T-cell (primary cell): ENCODE data around the gene GTSF1L. TPM values are rescaled to one million over a fixed set of nuclear protein-coding genes. Genes with fewer than 3 reads are reported as not detected.

Experiments
- ATAC-seq, 4 experiments: fragments of 200-7000 bp in 3 of 4; fragments of 150-1000 bp in 1 of 4; cut with Tn5 transposase; replicated peaks in 1 of 4; 1 replicate in 3 of 4; 2 replicates in 1 of 4; pipeline ENCODE4 v1.10.0; 2021; ENCODE audit warnings: moderate library complexity in 3 of 4, mild to moderate bottlenecking in 2 of 4, moderate number of reproducible peaks in 1 of 4
- CTCF ChIA-PET, 2 donors: fragments of 300-600 bp; sonication (Branson Sonifier 250); formaldehyde crosslinking; loops; one replicate each; lab custom pipeline; 2022; ENCODE audit warnings: antibody characterized with exemption in 2 of 2; lab: Charles Lee
- POLR2A ChIA-PET, 2 donors: fragments of 300-600 bp; sonication (Branson Sonifier 250); formaldehyde crosslinking; loops; one replicate each; lab custom pipeline; 2022; ENCODE audit warnings: antibody characterized with exemption in 2 of 2; lab: Charles Lee
- DNase-seq, 35 experiments: peaks; one replicate each; pipeline versions ENCODE4 v3.0.0 to v3.0.0-alpha.2; 2013 to 2023
- H3K27ac ChIP-seq: one replicate; pipeline ENCODE4 v1.5.1; 2013; ENCODE audit warnings: low read length
- H3K27me3 ChIP-seq, 2 experiments: replicated peaks in 1 of 2; 1 replicate in 1 of 2; 2 replicates in 1 of 2; pipeline versions ENCODE4 v1.6.1 to v1.7.0; 2013; ENCODE audit warnings: low read length in 1 of 2, mixed read lengths in 1 of 2; ENCODE audit not compliant: control insufficient read depth in 2 of 2, insufficient read depth in 2 of 2; ENCODE audit errors: extremely low read depth in 1 of 2
- H3K36me3 ChIP-seq, 2 donors: 1 replicate in 1 of 2; 2 replicates in 1 of 2; pipeline versions ENCODE4 v1.6.1 to v1.7.0; 2013; ENCODE audit warnings: low read length in 1 of 2; ENCODE audit not compliant: control insufficient read depth in 2 of 2, insufficient read depth in 1 of 2; ENCODE audit errors: extremely low read depth in 1 of 2
- H3K4me1 ChIP-seq, 2 experiments: 1 replicate in 1 of 2; 2 replicates in 1 of 2; pipeline versions ENCODE4 v1.6.1 to v1.7.0; 2013; ENCODE audit warnings: low read length in 2 of 2, mixed read lengths in 1 of 2; ENCODE audit not compliant: insufficient read depth in 2 of 2, control insufficient read depth in 1 of 2; ENCODE audit errors: extremely low read depth in 1 of 2
- H3K4me3 ChIP-seq, 2 donors: 1 replicate in 1 of 2; 2 replicates in 1 of 2; pipeline versions ENCODE4 v1.5.1 to v1.7.0; 2013; ENCODE audit warnings: mild to moderate bottlenecking in 2 of 2, low read length in 1 of 2, moderate library complexity in 1 of 2; ENCODE audit not compliant: control insufficient read depth in 1 of 2; ENCODE audit errors: extremely low read depth in 1 of 2
- H3K9me3 ChIP-seq: 2 replicates; pipeline ENCODE4 v1.7.0; 2013
- H3K27ac Mint-ChIP-seq, 2 donors: one replicate each; pipeline ENCODE4 v1.8.0; 2020 to 2021; ENCODE audit warnings: mild to moderate bottlenecking in 2 of 2, mixed read lengths in 2 of 2
- H3K27me3 Mint-ChIP-seq, 2 donors: one replicate each; pipeline ENCODE4 v1.8.0; 2021 to 2022; ENCODE audit warnings: mixed read lengths in 2 of 2
- H3K36me3 Mint-ChIP-seq: one replicate; pipeline ENCODE4 v1.8.0; 2021; ENCODE audit warnings: mixed read lengths
- H3K4me1 Mint-ChIP-seq, 3 donors: one replicate each; pipeline ENCODE4 v1.8.0; 2020 to 2022; ENCODE audit warnings: mixed read lengths in 3 of 3, mild to moderate bottlenecking in 1 of 3
- H3K4me3 Mint-ChIP-seq, 3 donors: one replicate each; pipeline ENCODE4 v1.8.0; 2020 to 2022; ENCODE audit warnings: mild to moderate bottlenecking in 3 of 3, mixed read lengths in 3 of 3, moderate library complexity in 3 of 3
- H3K9me3 Mint-ChIP-seq, 3 donors: one replicate each; pipeline ENCODE4 v1.8.0; 2020 to 2022; ENCODE audit warnings: mixed read lengths in 3 of 3
- WGBS: methylation state at CpG from one replicate; pipeline ENCODE4 v1.1.5; 2013; ENCODE audit warnings: missing lambda C conversion rate; ENCODE audit not compliant: insufficient coverage; 5-methylcytosine and 5-hydroxymethylcytosine counted together
- total RNA-seq, 35 experiments: library from RNA in 6 of 35; stranded (reverse) in 6 of 35; fragments of 120-200 nt in 1 of 35; gene quantifications; one replicate each; pipeline versions ENCODE4 v1.2.1 to v1.2.4 and lab custom pipeline; 2013 to 2026

GTSF1L gene
- total RNA-seq, 5 donors from 2014 or later (not counting 1 experiment from before 2014, with no cell fraction given): 0.30 to 0.63 (median 0.53) TPM; not detected in 2

DNA sequence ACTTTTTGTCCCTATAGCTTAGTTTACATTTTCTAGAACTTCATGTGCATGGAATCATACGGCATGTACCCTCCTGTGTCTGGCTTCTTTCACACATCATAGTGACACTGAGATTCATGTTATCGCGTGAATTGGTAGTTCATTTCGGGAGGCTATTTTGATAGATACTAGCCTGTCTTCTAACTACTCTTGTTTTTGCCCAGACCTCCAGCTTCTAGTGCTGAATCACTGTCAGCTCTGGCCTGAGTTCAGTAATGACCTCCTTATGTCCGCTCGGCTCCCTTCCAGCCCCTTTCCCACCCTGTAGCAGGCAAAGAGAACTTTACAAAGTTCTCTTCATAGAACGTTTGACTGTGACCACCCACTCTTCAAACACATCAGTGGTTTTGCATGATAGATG lies 45.8 kb downstream of the GTSF1L start:
- no peaks in the 10 kb centered on the region for H3K36me3 Mint-ChIP-seq
- CTCF ChIA-PET: interaction anchor here in 1 of 2 donors (0.6 kb wide), 2 partner anchors 10 to 1578 kb away, joined by 3 to 4 read pairs; no protein-coding TSS in a partner anchor
- no peak overlapping the region for H3K27ac ChIP-seq
- POLR2A ChIA-PET: no interaction called here
- ATAC-seq (no peak), DNase-seq (no peak)
- no peaks in the 10 kb centered on the region for H3K27me3 ChIP-seq
- no peaks in the 10 kb centered on the region for H3K9me3 ChIP-seq
- 96% methylated on average over 4 of the region's 7 CpGs for WGBS
- peaks cover 0 to 5% of the 10 kb centered on the region in 2 experiments for H3K4me1 ChIP-seq
- no peak overlapping the region for H3K4me3 ChIP-seq
- no peaks in the 10 kb centered on the region for H3K36me3 ChIP-seq
- H3K4me1 Mint-ChIP-seq: peaks cover 0 to 6% (median 2%) of the 10 kb centered on the region in 3 donors
- no peak overlapping the region for H3K4me3 Mint-ChIP-seq
- H3K27me3 Mint-ChIP-seq: peaks cover 0 to 3% of the 10 kb centered on the region in 2 donors
- H3K9me3 Mint-ChIP-seq: no peaks in the 10 kb centered on the region
- H3K27ac Mint-ChIP-seq: no peak overlapping the region

DNA sequence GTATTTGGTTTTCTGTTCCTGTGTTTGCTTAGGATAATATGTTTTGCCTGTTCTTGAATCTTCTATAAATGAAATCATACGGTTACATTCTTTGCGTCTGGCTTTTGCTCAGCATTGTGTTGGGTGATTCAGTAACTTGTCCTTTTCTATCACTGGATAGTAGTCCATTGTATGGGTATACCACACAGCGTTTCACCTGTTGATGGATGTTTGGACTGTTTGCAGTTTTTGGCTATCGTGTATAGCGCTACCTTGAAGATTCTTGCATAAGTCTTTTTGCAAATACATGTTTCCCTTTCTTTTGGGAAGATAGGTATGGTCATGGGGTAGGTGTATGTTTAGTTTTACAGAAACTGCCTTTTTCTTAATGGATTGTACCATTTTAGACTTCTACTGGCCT lies 50.4 kb downstream of the GTSF1L start:
- H3K4me3 Mint-ChIP-seq: no peak overlapping the region
- peaks cover 0 to under 1% of the 10 kb centered on the region in 2 experiments for H3K4me1 ChIP-seq
- H3K4me3 ChIP-seq: no peak overlapping the region
- ChIA-PET POLR2A (no interaction called here), CTCF (no interaction called here)
- H3K9me3 Mint-ChIP-seq: no peaks in the 10 kb centered on the region
- H3K27ac ChIP-seq: no peak overlapping the region
- H3K9me3 ChIP-seq: no peaks in the 10 kb centered on the region
- WGBS: 100% methylated on average over 2 of the region's 5 CpGs
- H3K27me3 ChIP-seq: peaks cover 0 to 6% of the 10 kb centered on the region in 2 experiments
- peaks cover 3% of the 10 kb centered on the region for H3K36me3 Mint-ChIP-seq
- no peak overlapping the region for H3K27ac Mint-ChIP-seq
- ATAC-seq (no peak), DNase-seq (no peak)
- H3K27me3 Mint-ChIP-seq: peaks cover 3 to 7% of the 10 kb centered on the region in 2 donors
- H3K4me1 Mint-ChIP-seq: peaks cover 0 to 4% (median 0%) of the 10 kb centered on the region in 3 donors
- no peaks in the 10 kb centered on the region for H3K36me3 ChIP-seq

Other genes starting within 250 kb of the GTSF1L start
- gene L3MBTL1, start 219.3 kb downstream of the GTSF1L start, total RNA-seq: 10 to 100 TPM; 15.5 to 20.1 (median 16.1) TPM
- 1 to 10 TPM in 4 of 5 donors, under 1 TPM in 1; 0.73 to 2.0 (median 1.4) TPM for gene SGK2, start 168.0 kb downstream of the GTSF1L start, total RNA-seq
- gene IFT52, start 136.1 kb downstream of the GTSF1L start, total RNA-seq: 10 to 100 TPM; 11.4 to 16.0 (median 13.9) TPM
- gene MYBL2, start 59.9 kb downstream of the GTSF1L start, total RNA-seq: 1 to 10 TPM; 1.2 to 3.0 (median 1.4) TPM
- gene TOX2, start 187.8 kb upstream of the GTSF1L start, total RNA-seq: 1 to 10 TPM in 4 of 5 donors, under 1 TPM in 1; 0.38 to 3.0 (median 1.6) TPM